Spleen (tissue), 7 donors: Measurements from ENCODE around the gene SUB1.

Experiments
- CTCF ChIP-seq, 11 experiments: fragments of 200-600 bp in 7 of 11; fragments of 450-650 bp in 4 of 11; sonication (generic) in 4 of 11; IDR thresholded peaks in 8 of 11; conservative IDR thresholded peaks in 3 of 11; 1 replicate in 7 of 11; 2 replicates in 4 of 11; pipeline versions ENCODE4 v1.4.0 to v1.8.0; 2016 to 2021; ENCODE audit warnings: antibody characterized with exemption in 11 of 11, inconsistent platforms in 4 of 11, mild to moderate bottlenecking in 1 of 11
- POLR2A ChIP-seq, 3 donors: fragments of 450-650 bp; IDR thresholded peaks; one replicate each; pipeline ENCODE4 v1.5.1; 2017; ENCODE audit warnings: antibody characterized with exemption in 3 of 3, mild to moderate bottlenecking in 1 of 3
- donor health status: DM: no; HTN: no; CAD: no; lungs with moderate emphysema.
- donor health status: DM: no; HTN: no; CAD: no.
- donor health status: DM: no; HTN: no; CAD: no.

- TF ChIP-seq CTCF (IDR thresholded peaks at IDR 0.05 in 8 of 11, conservative IDR thresholded peaks at IDR 0.05 in 3 of 11) (no peak), POLR2A (IDR thresholded peaks at IDR 0.05) (no peak)
Measured at GRCh38 chr5:32539981-32540845, 45.1 kb upstream of the SUB1 start.
